PFSK-1 (cell line): ENCODE data around the gene FIGNL2.
A peak's percentile ranks its signal among the peaks of the same experiment; 100 is the strongest.

ENCODE experiments used
- POLR2AphosphoS5 ChIP-seq: IDR thresholded peaks from 2 replicates; pipeline ENCODE4 v1.6.1; 2012; ENCODE audit warnings: low read depth, mild to moderate bottlenecking, control low read depth, low read length, moderate library complexity
- REST ChIP-seq, 2 experiments: IDR thresholded peaks; 2 replicates each; pipeline versions ENCODE4 v1.6.1 to v1.8.0; 2011 to 2012; ENCODE audit warnings: low read depth in 2 of 2, low read length in 2 of 2, control low read depth in 1 of 2, inconsistent platforms in 1 of 2, mild to moderate bottlenecking in 1 of 2, moderate library complexity in 1 of 2; ENCODE audit not compliant: insufficient read depth in 1 of 2
- SIN3A ChIP-seq: IDR thresholded peaks from 2 replicates; pipeline ENCODE4 v1.6.1; 2012; ENCODE audit warnings: mild to moderate bottlenecking, low read length, moderate library complexity, borderline replicate concordance; ENCODE audit not compliant: insufficient read depth
- TAF1 ChIP-seq: IDR thresholded peaks from 2 replicates; pipeline ENCODE4 v1.6.1; 2012; ENCODE audit warnings: low read length, control low read depth, borderline replicate concordance; ENCODE audit not compliant: insufficient read depth

DNA sequence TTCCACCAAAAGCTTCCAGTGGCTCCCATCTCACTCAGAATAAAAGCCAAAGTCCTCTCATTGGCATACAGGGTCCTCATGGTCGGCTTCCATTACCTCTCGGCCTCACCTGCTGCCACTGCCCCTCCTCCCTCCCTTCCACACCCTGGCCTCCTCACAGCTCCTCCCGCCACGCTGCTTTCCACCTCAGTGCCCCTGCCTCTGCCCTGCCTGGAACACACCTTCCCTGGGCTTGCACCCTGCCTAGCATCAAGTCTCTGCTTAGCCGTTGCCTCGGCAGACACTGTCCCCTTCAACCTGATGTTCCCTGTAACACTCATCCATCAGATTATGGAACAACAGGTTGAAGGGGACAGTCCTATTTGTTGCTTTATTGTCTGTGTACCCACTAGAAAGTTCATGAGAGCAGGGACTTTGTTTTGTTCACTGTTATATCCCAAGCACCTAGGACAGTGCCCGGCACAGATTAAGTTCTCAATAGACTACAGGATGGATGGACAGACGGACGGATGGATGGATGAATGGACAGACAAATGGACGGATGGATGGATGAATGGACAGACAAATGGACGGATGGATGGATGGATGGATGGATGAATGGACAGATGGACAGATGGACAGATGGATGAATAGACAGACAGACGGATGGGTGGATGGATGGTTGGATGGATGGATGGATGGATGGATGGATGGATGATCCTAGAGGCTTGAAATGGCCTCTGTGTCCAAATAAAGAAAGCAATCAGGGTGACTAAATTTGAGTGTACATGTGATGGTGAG, 14.9 kb downstream of the FIGNL2 start:
- TF ChIP-seq SIN3A: no peak
- TF ChIP-seq POLR2AphosphoS5: no peak
- no peak for TF ChIP-seq TAF1
- peak in 1 of 2 experiments; percentile 24; a peak in 1 of 4 replicates for TF ChIP-seq REST (IDR thresholded peaks at IDR 0.05; ENCODE audit: insufficient read depth in 1 of 2, low read depth in 2 of 2, low read length in 2 of 2)
